Measurements from ENCODE around the gene PAPPA.

Gene PAPPA

DNA sequence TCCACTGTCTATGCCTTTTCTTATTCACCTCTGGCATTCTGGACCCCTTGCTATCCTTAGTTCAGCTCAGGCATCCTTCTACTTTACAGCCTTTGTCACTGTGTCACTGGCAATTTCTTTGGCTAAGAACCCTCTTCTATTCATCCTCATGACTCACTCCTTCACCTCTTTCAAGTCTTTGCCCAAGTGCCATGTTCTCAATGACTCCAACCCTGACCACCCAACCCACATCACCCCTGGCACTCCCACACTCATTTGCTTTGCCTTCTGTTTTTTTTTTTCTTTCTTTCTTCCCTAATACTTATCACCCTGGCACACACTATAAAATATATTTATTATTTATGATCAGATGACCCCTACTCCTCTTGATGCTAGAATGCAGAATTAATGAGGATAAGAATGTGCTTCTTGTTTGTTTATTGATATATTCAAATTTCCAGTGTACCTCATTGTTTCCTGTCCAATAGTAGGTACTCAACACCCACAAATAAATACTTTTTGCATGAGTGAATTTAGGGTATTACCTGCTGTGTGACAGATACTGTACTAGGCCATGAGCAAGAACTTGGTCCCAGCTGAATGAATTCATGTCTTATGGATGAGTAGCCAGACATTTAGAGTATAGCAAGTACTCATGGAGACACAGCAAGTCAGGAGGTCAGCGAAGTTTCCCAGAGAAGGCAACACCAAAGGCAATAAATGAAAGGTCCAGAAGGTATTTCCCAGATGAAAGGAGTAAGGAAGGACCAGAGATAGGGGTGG lies 236.1 kb downstream of the PAPPA start:
- no peak for DNase-seq

DNA sequence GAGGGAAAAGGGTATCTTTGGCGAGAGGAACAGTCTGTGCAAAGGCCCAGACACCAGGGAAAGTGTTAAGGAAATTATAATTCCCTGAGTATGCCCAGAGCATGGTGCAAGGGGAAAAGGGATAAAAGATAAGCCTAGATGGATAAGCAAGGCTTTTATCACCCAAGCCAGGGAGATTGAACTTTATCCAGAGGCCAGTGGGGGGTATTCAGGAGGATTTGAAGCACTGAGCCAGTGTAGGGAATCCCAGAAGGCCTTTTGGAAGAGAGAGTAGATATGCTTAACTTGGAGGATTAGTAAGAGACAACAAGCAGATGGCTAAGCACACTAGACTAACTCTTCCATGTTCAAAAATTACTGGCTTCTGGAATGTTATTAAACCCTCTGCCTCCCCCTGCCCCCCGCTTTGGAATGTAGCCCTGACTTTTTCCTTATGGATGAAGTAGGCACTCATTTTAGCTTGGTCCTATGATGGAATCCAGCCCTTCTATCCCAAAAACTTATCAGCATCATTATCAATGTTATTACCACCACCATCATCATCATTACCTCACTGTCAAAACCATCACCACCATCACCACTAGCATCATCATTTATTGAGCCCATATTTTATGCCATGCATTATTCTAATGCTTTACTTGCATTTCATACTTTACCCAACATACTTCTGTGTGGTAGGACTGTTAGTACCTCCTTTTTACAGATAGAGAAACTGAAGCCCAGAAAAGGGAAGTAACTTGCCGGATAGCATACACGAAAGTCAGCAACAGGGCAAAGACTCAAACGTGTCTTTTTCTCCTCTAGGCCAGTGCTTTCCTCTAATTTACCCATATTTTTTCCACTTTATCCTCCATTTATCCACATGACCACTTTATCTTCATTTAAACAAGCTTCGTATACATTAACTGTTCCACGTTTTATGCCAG lies 237.0 kb downstream of the PAPPA start:
- DNase-seq: peak; percentile 42

DNA sequence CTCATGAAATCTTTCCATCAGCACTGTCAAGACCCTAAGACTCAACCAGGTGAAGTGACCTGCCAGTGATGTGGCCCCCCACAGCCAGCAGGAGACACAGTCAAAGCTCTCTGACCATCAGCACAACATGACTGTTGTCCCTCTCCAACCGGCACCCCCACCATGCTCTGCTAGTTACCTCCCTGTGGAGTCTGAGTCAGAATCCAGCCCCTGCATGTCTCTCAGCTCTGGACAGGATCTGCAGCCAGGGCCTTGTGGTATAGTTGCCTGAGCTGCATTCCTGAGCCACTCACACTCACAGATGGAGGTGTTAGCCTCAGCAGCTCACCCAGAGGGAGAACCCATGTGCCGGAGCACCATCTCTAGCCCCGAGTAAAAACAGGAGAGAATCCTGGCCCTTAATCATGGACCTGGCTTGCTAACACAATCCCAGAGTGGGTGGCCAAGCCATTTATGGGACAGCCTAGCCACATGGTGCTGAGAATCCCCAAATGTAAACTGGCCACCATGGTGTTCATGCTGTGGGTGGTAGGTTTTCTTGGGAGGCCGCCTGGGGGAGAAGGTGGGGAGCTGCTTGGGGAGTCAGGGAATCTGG lies 237.8 kb downstream of the PAPPA start:
- DNase-seq: peak; percentile 82

GRCh38 chr9:116393198-116393597 lies 239.6 kb downstream of the PAPPA start:
- DNase-seq: no peak

DNA sequence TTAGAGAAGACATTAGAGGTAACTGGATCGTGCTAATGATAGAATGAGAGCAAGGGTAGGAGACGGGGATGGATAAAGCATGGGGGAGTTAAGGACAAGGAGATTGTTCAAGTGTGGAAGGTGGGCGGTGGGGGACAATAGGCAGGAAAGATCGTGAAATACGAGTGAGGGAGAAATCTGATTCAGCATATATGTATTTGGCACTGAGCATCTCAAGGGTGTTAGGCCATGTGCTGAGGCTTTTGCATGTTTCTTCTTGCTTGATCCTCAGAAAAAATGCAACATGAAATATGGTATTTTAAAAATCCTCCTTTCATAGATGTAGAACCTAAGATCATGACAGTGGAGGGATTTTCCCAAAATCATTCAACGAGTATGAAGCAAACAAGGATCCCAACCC lies 240.5 kb downstream of the PAPPA start:
- no peak for DNase-seq

DNA sequence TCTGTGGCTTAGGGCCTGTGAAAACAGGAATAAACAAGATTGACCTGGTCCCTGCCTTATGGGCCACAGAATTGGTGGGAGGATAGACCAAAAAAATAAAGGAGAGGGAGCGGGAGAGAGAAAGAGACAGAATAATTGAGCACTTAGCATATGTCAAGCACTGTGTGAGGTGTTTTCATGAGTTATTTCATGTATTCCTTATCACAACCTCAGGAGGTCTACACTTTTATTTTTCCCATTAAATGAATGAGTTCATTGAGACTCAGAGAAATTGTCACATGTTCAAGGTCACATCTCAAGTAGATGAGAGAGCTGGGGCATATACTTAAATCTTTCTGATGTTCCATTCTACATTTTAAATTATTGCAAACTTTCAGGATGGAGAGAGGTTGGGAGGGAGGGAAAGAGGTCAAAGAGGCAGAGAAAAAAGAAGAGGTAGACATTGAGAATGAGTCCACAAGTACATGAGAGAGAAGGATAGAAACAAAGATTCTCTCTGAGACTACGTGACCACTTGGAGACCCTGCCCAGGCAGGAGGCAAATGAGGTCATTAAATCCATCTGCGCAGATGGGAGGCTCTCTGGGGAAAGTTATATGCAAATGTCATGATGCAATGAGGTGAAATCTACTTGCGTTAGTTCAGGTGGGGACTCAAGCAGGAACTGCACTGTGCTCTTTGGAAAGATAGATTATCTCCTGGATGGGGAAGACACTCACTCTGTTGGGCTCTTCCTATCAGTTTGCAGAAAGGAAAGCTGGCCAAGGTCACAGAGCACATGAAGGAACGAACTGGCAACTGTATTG lies 241.5 kb downstream of the PAPPA start:
- no peak for DNase-seq

- DNase-seq: no peak
Observed at GRCh38 chr9:116395699-116396037, 242.1 kb downstream of the PAPPA start.

- no peak for DNase-seq
Observed at GRCh38 chr9:116403171-116403570, 249.6 kb downstream of the PAPPA start.

DNA sequence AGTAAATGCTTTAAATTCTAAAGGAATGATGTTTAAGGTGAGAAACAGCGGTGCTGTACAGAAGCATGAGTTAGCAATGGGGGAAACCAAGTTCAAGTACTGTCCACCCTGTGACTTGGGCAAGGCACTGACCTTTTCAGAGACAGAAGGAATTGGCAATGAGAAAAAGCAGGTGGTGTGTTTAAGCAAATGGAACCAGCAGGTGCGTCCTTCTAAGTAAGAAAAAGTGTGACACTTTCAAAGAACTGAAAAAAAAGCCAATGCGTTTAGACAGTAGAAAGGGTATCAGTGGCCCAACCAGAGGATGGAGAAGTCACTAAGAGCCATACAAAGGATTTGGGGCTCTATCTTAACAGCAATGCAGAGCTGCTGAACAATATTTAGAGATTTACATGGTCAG lies 250.6 kb downstream of the PAPPA start:
- DNase-seq: no peak

GRCh38 chr9:116405321-116405720 lies 251.7 kb downstream of the PAPPA start:
- no peak for DNase-seq

- DNase-seq: no peak
Observed at GRCh38 chr9:116406469-116406868, 252.9 kb downstream of the PAPPA start.

DNA sequence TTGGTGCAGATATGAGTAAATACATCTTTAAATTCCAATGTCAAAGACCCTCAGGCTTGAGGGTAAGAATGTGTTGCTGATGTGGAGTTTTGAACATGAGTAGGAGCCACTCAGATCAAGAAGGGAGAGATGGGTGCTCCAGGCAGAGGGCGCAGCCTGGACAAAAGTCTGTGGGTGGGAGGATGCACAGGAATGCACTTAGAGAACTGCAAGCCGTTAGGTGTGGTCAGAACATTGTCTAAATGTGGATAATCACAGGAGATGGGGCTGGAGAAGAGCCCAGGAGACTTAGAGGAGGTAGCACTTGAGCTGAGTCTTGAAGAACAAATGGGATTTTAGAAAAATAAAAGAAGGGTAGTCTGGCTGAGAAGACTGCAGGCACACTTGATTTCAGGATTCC lies 255.5 kb downstream of the PAPPA start:
- DNase-seq: no peak

DNA sequence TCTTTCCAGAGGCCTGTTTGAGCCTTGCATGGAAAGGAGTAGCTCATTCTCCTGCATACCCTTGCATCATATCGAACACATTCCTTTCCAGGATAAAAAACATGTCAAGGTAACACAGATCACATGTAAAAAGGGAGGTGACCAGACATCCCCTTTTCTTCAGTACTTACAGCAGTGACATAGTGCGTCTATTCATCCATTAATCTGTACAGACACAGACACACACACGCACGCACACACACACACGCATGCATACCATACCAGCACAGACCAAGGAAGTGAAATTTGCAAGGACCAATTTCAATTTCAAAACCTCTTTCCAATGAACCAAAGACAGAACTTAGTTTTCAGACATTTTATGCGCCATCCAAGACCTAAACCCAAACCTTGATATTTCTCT lies 256.0 kb downstream of the PAPPA start:
- DNase-seq: no peak

GRCh38 chr9:116411506-116411905 lies 257.9 kb downstream of the PAPPA start:
- no peak for DNase-seq

GRCh38 chr9:116414374-116414773 lies 260.8 kb downstream of the PAPPA start:
- no peak for DNase-seq

GRCh38 chr9:116416421-116416820 lies 262.8 kb downstream of the PAPPA start:
- DNase-seq: no peak

DNA sequence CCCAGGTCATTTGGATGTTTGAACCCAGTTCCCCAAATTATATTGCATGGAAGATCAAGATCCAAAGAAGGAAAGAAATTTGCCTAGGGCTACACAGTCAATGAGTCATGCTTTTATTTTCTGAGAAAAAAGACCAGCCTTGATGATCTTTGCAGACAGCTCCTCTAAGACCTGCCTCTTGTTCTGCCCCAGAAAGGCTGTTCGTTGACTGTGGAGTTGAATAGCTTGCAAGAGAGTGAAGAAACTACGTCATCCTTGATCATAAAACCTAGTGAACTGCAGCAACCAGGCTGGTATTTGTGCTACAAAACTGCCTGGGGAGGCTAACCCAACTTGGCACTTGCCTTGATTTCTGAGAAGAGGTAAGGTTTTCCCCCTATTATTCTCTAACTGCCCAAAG lies 263.9 kb downstream of the PAPPA start:
- DNase-seq: no peak

GRCh38 chr9:116419181-116419580 lies 265.6 kb downstream of the PAPPA start:
- DNase-seq: no peak

DNA sequence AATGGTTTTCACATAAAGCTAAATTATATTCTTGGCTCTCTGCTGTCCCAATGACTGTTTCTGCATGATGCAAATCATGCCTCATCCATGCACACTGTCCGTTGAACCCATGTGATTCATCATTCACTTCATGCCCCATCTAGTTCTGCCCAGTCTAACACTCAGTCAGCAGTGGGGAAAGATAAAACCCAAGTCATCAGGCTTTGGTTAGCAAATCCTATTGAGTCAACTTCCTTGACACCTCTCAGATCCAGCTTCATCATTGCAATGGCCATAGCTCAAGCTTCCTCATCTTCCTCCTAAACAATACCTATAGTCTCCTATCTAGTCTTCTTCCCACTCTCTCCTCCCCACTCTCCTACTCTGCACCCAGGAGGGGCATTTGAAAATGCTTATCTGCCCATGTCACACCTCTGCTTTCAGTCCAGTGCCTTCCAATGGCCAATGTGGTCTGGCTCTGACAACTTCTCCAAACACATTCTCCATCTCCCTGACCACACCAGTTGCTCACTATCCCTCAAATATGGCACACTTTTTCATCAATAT lies 267.5 kb downstream of the PAPPA start:
- DNase-seq: no peak

DNA sequence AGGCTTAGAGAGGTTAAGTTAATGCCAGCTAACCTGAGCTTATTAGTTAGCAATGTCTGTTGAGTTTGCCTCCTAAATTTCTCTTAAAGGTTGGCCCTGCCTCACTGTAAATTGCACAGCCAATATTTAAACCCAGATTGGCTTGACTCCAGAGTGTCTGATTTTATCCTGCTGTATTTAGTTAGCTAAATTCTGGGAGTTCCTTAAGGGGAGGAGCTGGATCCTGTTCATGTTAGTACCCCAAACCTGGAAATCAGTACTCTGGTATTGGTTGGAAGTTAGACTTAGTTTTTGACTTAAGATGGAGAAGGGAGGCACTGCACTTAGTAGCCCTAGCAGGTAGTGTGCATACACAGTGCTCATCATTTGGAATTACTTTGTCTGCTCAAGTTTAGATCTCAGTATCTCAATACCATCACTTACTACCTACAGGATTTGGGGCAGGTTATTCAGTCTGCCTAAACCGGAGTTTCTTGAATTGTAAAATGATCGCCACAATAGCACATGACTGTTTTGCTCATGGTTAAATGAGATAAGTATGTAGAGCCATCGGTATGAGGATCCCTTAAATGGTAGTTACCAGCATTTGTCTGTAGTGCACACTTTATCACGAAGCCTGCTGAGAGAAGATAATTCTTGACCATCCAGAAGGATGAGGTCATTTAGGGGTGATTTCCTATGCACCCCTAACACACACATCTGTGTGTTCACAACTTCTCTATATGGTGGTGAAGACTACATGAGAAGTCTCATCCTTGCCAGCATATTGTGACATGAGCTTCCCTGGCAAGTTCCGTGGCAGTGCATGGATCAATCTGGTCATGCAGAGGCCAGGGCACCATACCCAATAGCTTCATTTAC lies 268.8 kb downstream of the PAPPA start:
- no peak for DNase-seq

- no peak for DNase-seq
Observed at GRCh38 chr9:116423149-116423548, 269.6 kb downstream of the PAPPA start.
